GM10266 (cell line): ENCODE results near the gene SPA17.

Source experiments
- DNase-seq: peaks from one replicate; pipeline ENCODE4 v3.0.0; 2012; ENCODE audit errors: extremely low spot score
- TF ChIP-seq, protein P1 (sequence below): IDR thresholded peaks from 2 replicates; pipeline ENCODE4 v1.5.1; 2012; ENCODE audit warnings: mild to moderate bottlenecking, low read depth; ENCODE audit not compliant: control insufficient read depth, insufficient read depth; ENCODE audit errors: missing control alignments

The SPA17 gene

DNA sequence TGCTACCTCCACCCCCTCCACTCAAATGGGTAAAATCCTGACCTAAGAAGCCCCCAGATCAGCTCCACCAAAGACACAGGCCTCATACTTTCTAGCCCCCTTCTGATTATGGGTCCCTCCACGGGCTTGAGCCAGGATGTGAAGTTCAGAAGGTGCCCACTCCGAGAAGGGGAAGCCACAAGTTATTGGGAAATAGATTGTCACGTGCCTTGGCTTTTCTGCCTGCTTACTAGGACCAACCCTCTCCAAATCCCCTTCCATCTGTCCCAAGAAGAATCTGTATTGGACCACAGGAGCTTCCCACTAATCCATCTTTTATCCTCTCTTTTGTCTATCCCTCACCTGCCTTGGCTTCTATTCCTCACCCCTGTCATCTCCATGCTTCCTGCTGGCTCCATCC, 63.0 kb downstream of the SPA17 start:
- TF ChIP-seq, protein P1, sequence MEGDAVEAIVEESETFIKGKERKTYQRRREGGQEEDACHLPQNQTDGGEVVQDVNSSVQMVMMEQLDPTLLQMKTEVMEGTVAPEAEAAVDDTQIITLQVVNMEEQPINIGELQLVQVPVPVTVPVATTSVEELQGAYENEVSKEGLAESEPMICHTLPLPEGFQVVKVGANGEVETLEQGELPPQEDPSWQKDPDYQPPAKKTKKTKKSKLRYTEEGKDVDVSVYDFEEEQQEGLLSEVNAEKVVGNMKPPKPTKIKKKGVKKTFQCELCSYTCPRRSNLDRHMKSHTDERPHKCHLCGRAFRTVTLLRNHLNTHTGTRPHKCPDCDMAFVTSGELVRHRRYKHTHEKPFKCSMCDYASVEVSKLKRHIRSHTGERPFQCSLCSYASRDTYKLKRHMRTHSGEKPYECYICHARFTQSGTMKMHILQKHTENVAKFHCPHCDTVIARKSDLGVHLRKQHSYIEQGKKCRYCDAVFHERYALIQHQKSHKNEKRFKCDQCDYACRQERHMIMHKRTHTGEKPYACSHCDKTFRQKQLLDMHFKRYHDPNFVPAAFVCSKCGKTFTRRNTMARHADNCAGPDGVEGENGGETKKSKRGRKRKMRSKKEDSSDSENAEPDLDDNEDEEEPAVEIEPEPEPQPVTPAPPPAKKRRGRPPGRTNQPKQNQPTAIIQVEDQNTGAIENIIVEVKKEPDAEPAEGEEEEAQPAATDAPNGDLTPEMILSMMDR: no peak
- no peak for DNase-seq

DNA sequence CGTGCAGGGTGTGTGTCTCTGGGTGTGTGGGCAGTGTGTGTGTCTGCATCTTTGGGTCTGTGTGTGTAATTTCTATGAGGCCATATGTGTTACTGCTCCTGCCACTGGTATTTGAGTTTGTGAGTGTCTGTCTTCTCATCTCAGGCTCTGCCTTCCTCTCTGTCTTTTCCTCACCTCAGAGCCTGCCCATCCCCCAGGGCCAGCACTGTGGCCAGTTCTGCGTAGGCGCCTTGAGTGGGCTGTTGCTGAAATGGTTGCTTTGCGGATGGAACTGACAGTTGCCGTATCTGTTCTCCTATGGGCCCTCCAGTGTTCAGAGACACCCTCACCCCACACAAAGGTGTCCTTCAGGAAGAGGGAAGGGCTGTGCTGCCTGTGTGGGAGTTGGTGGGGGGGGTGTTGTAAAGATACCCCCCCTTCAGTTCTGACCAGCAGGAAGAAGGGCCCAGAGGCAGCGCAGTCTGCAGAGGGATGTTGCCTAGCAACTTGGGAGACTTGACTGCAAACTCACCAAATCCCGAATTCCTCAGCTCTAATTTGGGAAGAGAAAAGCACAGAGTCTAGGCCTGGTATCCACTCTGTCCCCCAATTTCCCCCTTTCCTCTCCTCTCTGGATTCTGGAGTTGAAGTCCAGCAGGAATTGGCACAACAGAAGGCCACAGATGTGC, 64.1 kb downstream of the SPA17 start:
- DNase-seq: no peak
- TF ChIP-seq, protein P1: no peak

DNA sequence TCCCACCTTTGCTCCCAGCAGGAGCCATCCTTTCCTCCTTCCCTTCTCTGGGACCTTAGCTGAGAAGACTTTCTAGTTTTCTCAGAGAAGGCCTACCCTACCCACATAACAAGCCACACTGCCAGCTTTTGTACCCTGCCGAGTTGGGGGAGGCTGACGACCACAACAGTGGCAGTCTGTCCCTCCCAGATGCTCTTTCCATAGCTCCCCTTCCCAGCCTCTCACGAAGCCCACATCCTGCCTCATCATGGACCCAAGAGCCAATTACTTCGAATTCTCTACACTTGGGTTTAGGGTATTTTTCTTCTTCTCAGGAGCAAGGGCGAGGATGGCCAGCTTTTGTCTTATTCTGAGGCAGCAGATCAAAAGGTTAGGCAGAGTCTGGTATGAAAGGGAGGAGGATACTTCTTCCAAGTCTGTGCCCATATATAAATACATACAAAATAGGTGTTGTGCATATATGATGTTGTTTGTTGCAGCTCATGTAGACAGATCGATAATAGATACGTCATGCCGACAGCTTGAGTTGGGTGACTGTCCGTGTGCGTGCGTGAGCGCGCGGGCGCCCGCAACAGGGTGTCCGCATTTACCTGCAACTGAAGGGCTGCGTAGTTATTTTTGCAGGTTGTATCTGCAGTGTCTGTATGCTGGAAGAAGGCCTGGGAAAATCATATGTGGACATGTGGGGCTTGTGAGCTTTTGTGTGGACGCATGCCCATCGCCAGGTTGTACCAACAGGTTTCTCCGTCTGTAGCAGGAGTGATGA, 65.2 kb downstream of the SPA17 start:
- TF ChIP-seq, protein P1: no peak
- DNase-seq: no peak

DNA sequence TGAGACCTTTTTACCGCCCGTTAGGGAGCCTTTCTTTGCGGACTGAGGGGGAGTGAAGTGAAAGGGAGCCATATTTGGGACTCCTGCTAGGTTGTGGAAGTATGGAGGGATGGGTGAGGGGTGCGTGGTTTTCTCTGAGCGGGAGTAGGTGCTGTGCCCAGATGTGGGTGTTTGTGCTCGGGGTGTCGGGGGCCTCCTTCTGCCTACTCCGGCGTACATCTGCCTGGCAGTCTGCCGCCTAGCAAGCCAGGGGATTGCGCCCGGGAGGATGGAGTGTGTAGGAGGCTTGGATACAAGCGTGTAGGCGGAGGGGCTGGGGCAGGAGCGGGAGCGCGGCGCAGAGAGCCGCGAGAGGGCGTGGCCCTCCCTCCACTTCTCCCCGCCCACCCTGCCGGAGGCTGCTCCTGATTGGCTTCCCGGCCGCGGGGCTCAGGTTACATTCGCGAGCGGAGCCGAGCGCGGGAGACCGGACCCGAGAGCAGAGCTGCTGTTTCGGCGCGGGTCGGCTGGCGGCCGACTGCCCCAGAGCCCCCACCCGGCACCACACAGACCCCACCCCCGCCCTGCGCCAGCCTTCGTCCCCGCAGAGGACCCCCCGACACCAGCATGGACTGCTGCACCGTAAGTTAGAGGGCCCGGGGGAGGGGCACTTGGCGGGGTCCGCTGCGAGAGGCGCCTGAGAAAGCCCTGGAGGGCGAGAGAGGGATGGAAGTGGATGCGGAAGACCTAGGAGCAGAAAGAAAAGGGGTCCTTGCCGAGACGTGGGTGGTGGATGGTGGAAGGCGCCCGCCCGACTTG, 66.0 kb downstream of the SPA17 start, which contains the start of gene NRGN:
Gene NRGN, plus strand, starts transcription at position 464 of the 798 bp plus-strand sequence. Its CDS starts 143 bp downstream, at position 607.
- DNase-seq: peak; percentile 95
- TF ChIP-seq, protein P1: no peak

DNA sequence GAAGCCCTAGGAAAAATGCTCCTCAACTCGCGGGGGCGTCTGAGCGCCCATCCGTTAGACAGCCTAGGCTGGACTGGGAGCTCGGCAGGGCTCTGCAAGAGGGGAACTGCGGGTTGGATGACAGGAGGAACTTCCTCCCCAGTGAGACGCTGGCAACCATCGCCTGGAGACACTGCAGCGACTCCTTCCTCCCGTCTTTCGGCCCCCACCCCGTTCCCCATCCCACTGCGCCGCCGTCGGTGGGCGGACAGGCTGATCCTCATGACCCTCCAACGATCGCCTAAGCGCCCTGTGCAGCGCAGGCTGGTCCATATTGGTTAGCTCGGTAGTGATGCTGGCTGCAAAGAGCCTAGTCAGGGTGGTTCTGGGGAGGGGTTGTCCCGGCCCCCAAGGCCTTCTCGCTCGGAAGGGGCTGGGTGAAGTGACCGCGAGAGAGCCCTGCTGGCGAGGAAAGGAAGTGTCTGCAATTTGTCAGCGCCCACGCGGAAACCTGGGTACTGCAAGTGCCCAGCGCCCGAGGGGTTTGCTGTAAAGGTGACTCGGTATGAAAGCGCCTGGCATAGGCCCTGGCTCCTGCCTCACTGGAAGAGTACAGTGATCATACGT, 66.7 kb downstream of the SPA17 start:
- DNase-seq: peak; percentile 70
- TF ChIP-seq, protein P1: peak; percentile 57

DNA sequence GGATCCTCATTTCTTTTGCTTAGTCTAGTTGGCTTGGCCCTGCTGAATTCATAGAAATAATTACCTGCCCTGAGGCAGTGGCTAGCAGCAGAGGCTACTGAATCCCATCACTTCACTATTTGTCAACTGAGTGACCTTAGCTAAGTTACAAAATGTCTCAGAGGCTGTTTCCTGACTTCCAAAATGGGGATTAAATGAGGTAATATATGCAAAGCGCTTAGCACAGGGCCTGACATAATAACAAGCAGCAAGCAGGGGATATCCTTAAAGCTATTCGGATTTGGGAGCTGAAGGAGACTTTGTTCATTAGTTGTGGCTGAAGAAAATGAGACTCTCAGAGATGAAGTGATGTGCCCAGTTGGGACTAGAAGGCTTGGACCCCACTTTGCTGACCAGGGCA, 68.9 kb downstream of the SPA17 start:
- TF ChIP-seq, protein P1: no peak
- no peak for DNase-seq
